Fibroblast of mammary gland (primary cell): Measurements from ENCODE around the gene MXD4.

ENCODE experiments used
- DNase-seq: peaks from one replicate; pipeline ENCODE4 v3.0.0-alpha.2; 2010; ENCODE audit warnings: low read depth
- H3K4me3 ChIP-seq: 2 replicates; pipeline ENCODE4 v1.5.1; 2011; ENCODE audit warnings: low read depth, mild to moderate bottlenecking, low read length, moderate library complexity; ENCODE audit not compliant: control insufficient read depth
- TF ChIP-seq, protein P1 (sequence below): conservative IDR thresholded peaks from 2 replicates; pipeline ENCODE4 v1.5.1; 2011; ENCODE audit warnings: low read depth, low read length, inconsistent platforms; ENCODE audit not compliant: control insufficient read depth, insufficient read depth

The MXD4 gene

DNA sequence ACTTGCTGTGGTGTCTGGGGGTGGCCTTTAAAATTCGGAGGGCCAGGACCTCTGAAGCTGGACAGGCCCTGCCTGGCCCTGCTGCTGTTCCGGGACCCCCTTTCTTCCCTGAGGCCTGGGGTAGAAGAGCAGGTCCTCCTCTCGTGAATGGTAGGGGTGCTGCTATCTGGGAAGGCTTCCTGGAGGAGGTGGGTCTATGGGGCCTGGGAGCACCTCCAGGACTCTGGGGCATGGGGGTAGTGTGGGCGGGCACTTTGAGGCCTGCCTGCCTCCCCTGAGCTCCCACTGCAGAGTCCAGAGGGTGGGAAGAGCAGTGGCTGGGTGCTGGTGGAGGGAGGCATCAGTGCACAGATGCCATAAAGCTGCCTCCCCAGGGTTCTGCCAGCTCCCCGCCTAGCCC, 4.9 kb upstream of the MXD4 start:
- no peak for DNase-seq
- TF ChIP-seq, protein P1, sequence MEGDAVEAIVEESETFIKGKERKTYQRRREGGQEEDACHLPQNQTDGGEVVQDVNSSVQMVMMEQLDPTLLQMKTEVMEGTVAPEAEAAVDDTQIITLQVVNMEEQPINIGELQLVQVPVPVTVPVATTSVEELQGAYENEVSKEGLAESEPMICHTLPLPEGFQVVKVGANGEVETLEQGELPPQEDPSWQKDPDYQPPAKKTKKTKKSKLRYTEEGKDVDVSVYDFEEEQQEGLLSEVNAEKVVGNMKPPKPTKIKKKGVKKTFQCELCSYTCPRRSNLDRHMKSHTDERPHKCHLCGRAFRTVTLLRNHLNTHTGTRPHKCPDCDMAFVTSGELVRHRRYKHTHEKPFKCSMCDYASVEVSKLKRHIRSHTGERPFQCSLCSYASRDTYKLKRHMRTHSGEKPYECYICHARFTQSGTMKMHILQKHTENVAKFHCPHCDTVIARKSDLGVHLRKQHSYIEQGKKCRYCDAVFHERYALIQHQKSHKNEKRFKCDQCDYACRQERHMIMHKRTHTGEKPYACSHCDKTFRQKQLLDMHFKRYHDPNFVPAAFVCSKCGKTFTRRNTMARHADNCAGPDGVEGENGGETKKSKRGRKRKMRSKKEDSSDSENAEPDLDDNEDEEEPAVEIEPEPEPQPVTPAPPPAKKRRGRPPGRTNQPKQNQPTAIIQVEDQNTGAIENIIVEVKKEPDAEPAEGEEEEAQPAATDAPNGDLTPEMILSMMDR = no peak
- no peak overlapping the region for H3K4me3 ChIP-seq

- H3K4me3 ChIP-seq = no peak overlapping the region
- DNase-seq = no peak
- TF ChIP-seq, protein P1 = no peak
These were observed 4.3 kb upstream of the MXD4 start for GRCh38 chr4:2266181-2266580.

GRCh38 chr4:2265113-2266110, 3.5 kb upstream of the MXD4 start:
- H3K4me3 ChIP-seq = no peak overlapping the region
- TF ChIP-seq, protein P1 = no peak
- DNase-seq = no peak

- H3K4me3 ChIP-seq = no peak overlapping the region
- no peak for DNase-seq
- TF ChIP-seq, protein P1 = no peak
These were observed 2.7 kb upstream of the MXD4 start for GRCh38 chr4:2264481-2265041.

- TF ChIP-seq, protein P1 = no peak
- H3K4me3 ChIP-seq = no peak overlapping the region
- DNase-seq = no peak
These were observed 2.0 kb upstream of the MXD4 start for GRCh38 chr4:2263926-2264321.

- no peak for DNase-seq
- TF ChIP-seq, protein P1 = no peak
These were observed 988 bp upstream of the MXD4 start for GRCh38 chr4:2262944-2263250.

More at GRCh38 chr4:2262944-2263250, 988 bp upstream of the MXD4 start:
- H3K4me3 ChIP-seq = peak overlapping the region; percentile 55
